Natural killer cell treated with Interleukin-12 subunit alpha and Interleukin-12 subunit beta and Interleukin-15 and Interleukin-18, amount 100 ng/mL, for 72 hours (primary cell): ENCODE measurements around the gene WRAP73. TPM values are rescaled to one million over a fixed set of nuclear protein-coding genes. Genes with fewer than 3 reads are reported as not detected.

Experiments
- ATAC-seq, 2 donors: fragments of 150-1000 bp; cut with Tn5 transposase in 1 of 2; sonication (Bioruptor Pico), chemical (Tn5 transposase) in 1 of 2; 2 replicates each; pipeline ENCODE4 v1.10.0; 2021
- DNase-seq: peaks from one replicate; pipeline ENCODE4 v3.0.0; 2022; ENCODE audit warnings: low spot score
- H3K27ac Mint-ChIP-seq, 2 donors: 1 replicate in 1 of 2; 2 replicates in 1 of 2; pipeline ENCODE4 v1.8.0; 2022; ENCODE audit warnings: mixed read lengths in 2 of 2, mild to moderate bottlenecking in 1 of 2, moderate library complexity in 1 of 2
- H3K27me3 Mint-ChIP-seq, 2 donors: 1 replicate in 1 of 2; 2 replicates in 1 of 2; pipeline ENCODE4 v1.8.0; 2022; ENCODE audit warnings: mixed read lengths in 2 of 2
- H3K36me3 Mint-ChIP-seq: one replicate; pipeline ENCODE4 v1.8.0; 2022; ENCODE audit warnings: mixed read lengths
- H3K4me1 Mint-ChIP-seq, 2 donors: 1 replicate in 1 of 2; 2 replicates in 1 of 2; pipeline ENCODE4 v1.8.0; 2022; ENCODE audit warnings: low read depth in 2 of 2, mixed read lengths in 2 of 2, mild to moderate bottlenecking in 1 of 2
- H3K4me3 Mint-ChIP-seq: one replicate; pipeline ENCODE4 v1.8.0; 2022; ENCODE audit warnings: mixed read lengths
- H3K9me3 Mint-ChIP-seq: 2 replicates; pipeline ENCODE4 v1.8.0; 2022; ENCODE audit warnings: mixed read lengths
- total RNA-seq, 2 donors: library from RNA; stranded (reverse); gene quantifications; one replicate each; pipeline ENCODE4 v1.2.3, GENCODE V29; 2022

The WRAP73 gene
- total RNA-seq, 2 donors from 2014 or later: 27.6 to 51.3 TPM

GRCh38 chr1:3641816-3642215 is 8.1 kb downstream of the WRAP73 start:
- Mint-ChIP-seq H3K36me3 (peaks cover 3% of the 10 kb centered on the region), H3K27ac (no peak overlapping the region), H3K9me3 (no peaks in the 10 kb centered on the region), H3K4me3 (no peak overlapping the region), H3K27me3 (no peaks in the 10 kb centered on the region), H3K4me1 (peaks cover 0 to 3% of the 10 kb centered on the region in 2 donors)
- no peak for ATAC-seq
- DNase-seq: no peak

DNA sequence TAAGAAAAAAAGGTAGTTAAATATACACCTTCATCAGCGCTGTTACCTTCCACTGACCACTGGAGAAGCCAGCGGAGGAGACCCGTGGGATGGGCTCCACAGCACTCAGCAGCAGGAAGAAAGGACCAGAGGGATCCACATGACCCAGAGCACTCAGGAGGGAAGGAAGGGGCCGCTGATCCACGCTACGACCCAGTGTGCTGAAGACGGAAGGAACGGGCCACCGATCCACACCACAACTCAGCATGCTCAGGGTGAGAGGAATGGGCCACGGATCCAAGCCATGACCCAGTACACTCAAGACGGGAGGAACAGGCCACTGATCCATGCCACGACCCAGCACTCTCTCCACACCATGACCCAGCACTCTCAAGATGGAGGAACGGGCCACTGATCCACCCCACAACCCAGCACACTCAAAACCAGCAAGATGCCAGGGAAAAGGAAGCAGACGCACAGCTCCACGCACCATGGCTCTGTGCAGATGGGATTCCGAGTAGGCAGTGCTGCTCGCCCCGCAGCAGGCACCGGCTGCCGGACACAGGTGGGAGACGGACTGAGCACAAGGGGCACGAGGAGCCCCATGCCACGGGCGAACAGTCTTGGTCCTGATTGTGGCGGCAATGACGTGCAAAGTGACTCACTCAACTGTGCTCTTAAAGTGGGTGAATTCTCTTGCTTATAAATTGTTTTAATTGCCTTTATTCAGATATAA is 8.7 kb downstream of the WRAP73 start:
- ATAC-seq (no peak), DNase-seq (peak; percentile 35)
- H3K27me3 Mint-ChIP-seq: no peaks in the 10 kb centered on the region
- peaks cover 0 to 6% of the 10 kb centered on the region in 2 donors for H3K4me1 Mint-ChIP-seq
- H3K27ac Mint-ChIP-seq: no peak overlapping the region
- no peaks in the 10 kb centered on the region for H3K9me3 Mint-ChIP-seq
- H3K36me3 Mint-ChIP-seq: peaks cover 9% of the 10 kb centered on the region
- H3K4me3 Mint-ChIP-seq: no peak overlapping the region

GRCh38 chr1:3640121-3640837 is 9.6 kb downstream of the WRAP73 start:
- Mint-ChIP-seq H3K9me3 (no peaks in the 10 kb centered on the region), H3K27me3 (no peaks in the 10 kb centered on the region), H3K4me3 (no peak overlapping the region), H3K36me3 (peaks cover 10% of the 10 kb centered on the region), H3K27ac (no peak overlapping the region), H3K4me1 (peaks cover 0 to 6% of the 10 kb centered on the region in 2 donors)
- no peak for ATAC-seq
- DNase-seq: peak; percentile 28

DNA sequence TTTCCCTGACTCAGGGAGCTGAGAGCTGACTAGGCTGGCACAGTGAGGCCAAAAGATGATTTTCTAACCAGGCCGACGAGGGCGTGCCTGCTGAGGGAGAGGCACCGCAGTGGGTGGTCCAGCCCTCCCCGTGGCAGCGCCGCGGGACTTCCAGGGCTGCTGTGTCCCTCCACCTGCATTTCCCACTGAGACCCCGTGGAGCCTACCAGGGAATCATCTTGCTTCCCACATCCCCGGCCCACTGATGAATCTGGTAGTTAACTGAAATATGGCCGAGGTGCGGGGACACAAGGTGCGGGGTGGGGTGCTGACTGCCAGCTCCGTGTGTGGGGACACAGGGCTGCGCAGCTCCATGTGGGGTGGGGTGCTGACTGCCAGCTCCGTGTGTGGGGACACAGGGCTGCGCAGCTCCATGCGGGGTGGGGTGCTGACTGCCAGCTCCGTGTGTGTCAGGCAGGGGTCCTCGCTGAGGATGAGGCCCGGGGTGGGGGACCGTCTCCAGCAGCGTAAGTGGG is 10.4 kb downstream of the WRAP73 start:
- peaks cover 0 to 6% of the 10 kb centered on the region in 2 donors for H3K4me1 Mint-ChIP-seq
- H3K27me3 Mint-ChIP-seq: no peaks in the 10 kb centered on the region
- DNase-seq (peak; percentile 56), ATAC-seq (peak in 1 of 2 donors; percentile 11)
- peaks cover 10% of the 10 kb centered on the region for H3K36me3 Mint-ChIP-seq
- no peak overlapping the region for H3K27ac Mint-ChIP-seq
- H3K9me3 Mint-ChIP-seq: no peaks in the 10 kb centered on the region
- no peak overlapping the region for H3K4me3 Mint-ChIP-seq

DNA sequence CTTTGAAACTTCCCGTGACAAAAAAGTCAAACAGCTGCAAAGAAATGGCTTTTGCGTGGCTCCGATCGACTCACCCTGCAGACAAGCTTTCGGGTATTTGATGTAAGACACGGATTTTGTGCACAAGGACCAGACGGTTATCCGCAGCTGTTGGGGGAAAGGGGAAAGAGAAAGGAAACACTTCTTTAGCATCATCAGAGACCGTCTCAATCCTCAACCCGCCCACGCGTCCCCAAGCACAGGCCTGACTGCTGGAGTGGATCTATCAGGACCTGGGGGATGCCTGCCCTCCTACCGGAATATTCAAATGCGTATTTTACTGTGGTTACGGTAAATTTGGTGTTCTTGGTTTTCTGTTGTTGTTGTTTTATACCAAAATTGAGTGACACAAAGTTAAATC is 11.2 kb downstream of the WRAP73 start:
- Mint-ChIP-seq H3K4me1 (peaks cover 0 to 6% of the 10 kb centered on the region in 2 donors), H3K4me3 (no peak overlapping the region), H3K9me3 (no peaks in the 10 kb centered on the region), H3K27ac (no peak overlapping the region), H3K27me3 (no peaks in the 10 kb centered on the region), H3K36me3 (peaks cover 10% of the 10 kb centered on the region)
- peak; percentile 28 for DNase-seq
- no peak for ATAC-seq

- H3K27ac Mint-ChIP-seq: no peak overlapping the region
- H3K27me3 Mint-ChIP-seq: no peaks in the 10 kb centered on the region
- peaks cover 0 to 6% of the 10 kb centered on the region in 2 donors for H3K4me1 Mint-ChIP-seq
- no peak for ATAC-seq
- peaks cover 10% of the 10 kb centered on the region for H3K36me3 Mint-ChIP-seq
- peak; percentile 25 for DNase-seq
- H3K9me3 Mint-ChIP-seq: no peaks in the 10 kb centered on the region
- no peak overlapping the region for H3K4me3 Mint-ChIP-seq
These were observed 11.9 kb downstream of the WRAP73 start for GRCh38 chr1:3638027-3638426.

DNA sequence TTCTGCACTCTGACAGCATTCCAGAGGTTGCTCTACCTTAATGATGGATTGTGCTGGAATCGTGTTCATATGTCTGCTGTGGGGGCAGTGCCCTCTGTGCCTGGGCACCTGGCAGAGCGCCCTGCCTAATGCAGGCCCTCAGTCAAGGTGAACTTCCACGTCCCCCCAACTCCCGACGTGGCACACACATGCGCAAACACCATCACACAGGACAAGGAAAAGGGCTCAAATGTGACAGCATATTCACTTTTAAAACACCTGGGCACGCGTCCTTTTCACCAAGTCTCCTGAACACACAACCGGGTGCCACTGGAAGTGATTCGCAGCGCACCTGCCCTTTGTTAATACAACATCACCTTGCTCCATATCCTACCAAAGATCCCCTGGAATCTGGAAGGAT is 13.4 kb downstream of the WRAP73 start:
- ATAC-seq (no peak), DNase-seq (peak; percentile 18)
- H3K9me3 Mint-ChIP-seq: no peaks in the 10 kb centered on the region
- H3K4me3 Mint-ChIP-seq: no peak overlapping the region
- H3K4me1 Mint-ChIP-seq: peaks cover 0 to 3% of the 10 kb centered on the region in 2 donors
- peaks cover 10% of the 10 kb centered on the region for H3K36me3 Mint-ChIP-seq
- H3K27ac Mint-ChIP-seq: no peak overlapping the region
- H3K27me3 Mint-ChIP-seq: no peaks in the 10 kb centered on the region

DNA sequence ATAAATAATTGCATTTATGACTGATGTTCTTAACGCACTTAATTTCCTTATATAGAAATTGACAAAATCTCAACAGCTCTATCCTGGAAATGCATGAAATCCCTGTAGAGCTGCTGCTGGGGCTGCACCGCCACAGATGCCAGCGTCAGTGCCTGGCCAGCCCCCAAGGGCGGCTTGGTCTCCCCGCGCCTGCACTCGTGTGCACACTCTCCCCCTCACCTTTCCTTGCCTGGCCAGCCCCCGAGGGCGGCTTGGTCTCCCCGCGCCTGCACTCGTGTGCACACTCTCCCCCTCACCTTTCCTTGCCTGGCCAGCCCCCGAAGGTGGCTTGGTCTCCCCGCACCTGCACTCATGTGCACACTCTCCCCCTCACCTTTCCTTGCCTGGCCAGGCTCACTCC is 13.8 kb downstream of the WRAP73 start:
- H3K36me3 Mint-ChIP-seq: peaks cover 10% of the 10 kb centered on the region
- H3K4me3 Mint-ChIP-seq: no peak overlapping the region
- DNase-seq: no peak
- ATAC-seq: no peak
- peaks cover 0 to 3% of the 10 kb centered on the region in 2 donors for H3K4me1 Mint-ChIP-seq
- H3K27ac Mint-ChIP-seq: no peak overlapping the region
- no peaks in the 10 kb centered on the region for H3K9me3 Mint-ChIP-seq
- no peaks in the 10 kb centered on the region for H3K27me3 Mint-ChIP-seq

- Mint-ChIP-seq H3K27me3 (no peaks in the 10 kb centered on the region), H3K4me3 (no peak overlapping the region), H3K4me1 (peaks cover 0 to 3% of the 10 kb centered on the region in 2 donors), H3K27ac (no peak overlapping the region), H3K9me3 (no peaks in the 10 kb centered on the region), H3K36me3 (peaks cover 10% of the 10 kb centered on the region)
- ATAC-seq (no peak), DNase-seq (no peak)
These were observed 15.7 kb downstream of the WRAP73 start for GRCh38 chr1:3634059-3634800.

- H3K9me3 Mint-ChIP-seq: no peaks in the 10 kb centered on the region
- DNase-seq (no peak), ATAC-seq (no peak)
These were observed 16.4 kb downstream of the WRAP73 start for GRCh38 chr1:3633344-3634058.

DNA sequence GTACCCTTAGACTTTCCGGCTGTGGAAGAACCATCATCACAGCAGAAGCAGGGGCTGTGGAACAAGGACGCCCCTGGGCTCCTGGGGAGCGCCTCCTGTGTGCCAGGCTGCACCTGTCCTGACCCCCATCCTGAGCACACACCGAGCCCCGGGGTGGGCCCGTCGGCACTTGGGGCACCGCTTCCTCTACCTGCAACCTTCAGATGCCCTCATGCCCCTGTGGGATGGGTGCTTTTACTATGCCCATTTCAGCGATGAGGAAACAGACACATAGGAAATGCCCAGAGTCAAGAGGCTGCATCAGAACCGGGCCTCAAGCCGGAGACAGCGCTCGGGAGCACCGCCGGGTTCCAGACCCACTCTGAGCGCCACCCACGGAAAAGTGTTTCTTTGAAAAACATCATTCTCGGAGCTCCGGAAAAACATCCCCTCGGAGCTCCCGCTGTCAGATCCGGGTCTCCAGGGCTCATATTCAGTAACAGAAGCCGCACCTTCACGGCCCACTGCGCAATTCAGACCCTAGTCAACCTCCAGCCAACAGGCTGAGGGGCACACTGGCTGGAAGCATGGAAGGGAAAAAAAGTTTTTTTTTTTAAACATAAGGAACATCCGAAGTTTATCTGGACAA is 17.1 kb downstream of the WRAP73 start:
- H3K9me3 Mint-ChIP-seq: no peaks in the 10 kb centered on the region
- H3K4me1 Mint-ChIP-seq: peaks cover 0 to 3% of the 10 kb centered on the region in 2 donors
- no peak overlapping the region for H3K27ac Mint-ChIP-seq
- H3K27me3 Mint-ChIP-seq: no peaks in the 10 kb centered on the region
- DNase-seq (no peak), ATAC-seq (no peak)
- no peak overlapping the region for H3K4me3 Mint-ChIP-seq
- peaks cover 10% of the 10 kb centered on the region for H3K36me3 Mint-ChIP-seq

More at GRCh38 chr1:3633344-3634058, 16.4 kb downstream of the WRAP73 start:
- H3K27ac Mint-ChIP-seq: no peak overlapping the region
- H3K4me3 Mint-ChIP-seq: no peak overlapping the region
- no peaks in the 10 kb centered on the region for H3K27me3 Mint-ChIP-seq
- peaks cover 0 to 3% of the 10 kb centered on the region in 2 donors for H3K4me1 Mint-ChIP-seq
- H3K36me3 Mint-ChIP-seq: peaks cover 10% of the 10 kb centered on the region

DNA sequence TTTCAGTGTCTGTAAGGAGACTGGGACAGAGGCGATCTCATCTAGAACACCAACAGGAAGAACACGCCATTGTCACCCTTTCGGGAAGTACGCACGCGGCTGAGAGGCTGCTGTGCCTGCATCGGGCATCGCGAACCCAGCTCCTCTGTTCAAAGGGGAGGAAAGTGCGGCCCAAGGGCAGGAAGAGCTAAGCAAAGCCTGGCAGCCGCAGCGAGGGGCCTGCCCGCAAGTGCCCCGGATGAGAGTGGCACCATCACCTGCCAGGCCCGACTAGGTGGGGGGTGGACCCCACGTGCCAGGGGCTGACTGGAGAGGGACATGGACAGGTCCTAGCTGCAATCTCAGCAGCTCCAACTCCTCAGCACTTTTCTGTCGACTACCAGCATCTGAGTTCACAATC is 17.6 kb downstream of the WRAP73 start:
- Mint-ChIP-seq H3K27me3 (no peaks in the 10 kb centered on the region), H3K4me1 (peaks cover 0 to 3% of the 10 kb centered on the region in 2 donors), H3K9me3 (no peaks in the 10 kb centered on the region), H3K27ac (no peak overlapping the region), H3K4me3 (no peak overlapping the region), H3K36me3 (peaks cover 10% of the 10 kb centered on the region)
- ATAC-seq: no peak
- DNase-seq: no peak
